WTC11 (cell line): ENCODE measurements around the gene PPP1R14B. TPM values are rescaled to one million over a fixed set of nuclear protein-coding genes. Genes with fewer than 3 reads are reported as not detected.

ENCODE experiments used
- ATAC-seq: fragments of 200-7000 bp; cut with Tn5 transposase; 2 replicates; pipeline ENCODE4 v1.10.0; 2021; ENCODE audit warnings: mild to moderate bottlenecking, moderate library complexity
- CTCF ChIA-PET: fragments of 300-600 bp; sonication (Branson Sonifier 250); formaldehyde crosslinking; loops from one replicate; lab custom pipeline; 2021; ENCODE audit warnings: antibody characterized with exemption; lab: Charles Lee
- POLR2A ChIA-PET: fragments of 350-600 bp; sonication (Branson Sonifier 250); formaldehyde crosslinking; loops from one replicate; lab custom pipeline; 2021; ENCODE audit warnings: antibody characterized with exemption; lab: Charles Lee
- DNase-seq: peaks from one replicate; pipeline ENCODE4 v3.0.0; 2021; ENCODE audit warnings: low spot score
- H3K27ac Mint-ChIP-seq: 2 replicates; pipeline ENCODE4 v1.8.0; 2021; ENCODE audit warnings: mixed read lengths
- H3K27me3 Mint-ChIP-seq: 2 replicates; pipeline ENCODE4 v1.8.0; 2021; ENCODE audit warnings: low read depth, mild to moderate bottlenecking, moderate library complexity, mixed read lengths
- H3K36me3 Mint-ChIP-seq: 2 replicates; pipeline ENCODE4 v1.8.0; 2021; ENCODE audit warnings: mixed read lengths
- H3K4me1 Mint-ChIP-seq: 2 replicates; pipeline ENCODE4 v1.8.0; 2022; ENCODE audit warnings: mixed read lengths
- H3K4me3 Mint-ChIP-seq: 2 replicates; pipeline ENCODE4 v1.8.0; 2021; ENCODE audit warnings: mild to moderate bottlenecking, moderate library complexity, mixed read lengths
- H3K9me3 Mint-ChIP-seq: 2 replicates; pipeline ENCODE4 v1.8.0; 2021; ENCODE audit warnings: mixed read lengths
- E2F1 ChIP-seq: sonication (generic); formaldehyde crosslinking; IDR thresholded peaks from 2 replicates; pipeline ENCODE4 v1.8.0; 2022; ENCODE audit warnings: mild to moderate bottlenecking, missing genetic modification reagents
- ELF4 ChIP-seq: sonication (generic); formaldehyde crosslinking; IDR thresholded peaks from 2 replicates; pipeline ENCODE4 v1.8.1; 2022; ENCODE audit warnings: low read depth, mild to moderate bottlenecking, moderate library complexity, missing genetic modification reagents
- ETV6 ChIP-seq: sonication (generic); formaldehyde crosslinking; IDR thresholded peaks from 2 replicates; pipeline ENCODE4 v1.8.1; 2022; ENCODE audit warnings: mild to moderate bottlenecking, missing genetic modification reagents
- HMGA2 ChIP-seq: fragments of 250-450 bp; sonication (Bioruptor Pico); IDR thresholded peaks from 2 replicates; pipeline ENCODE4 v1.4.0; 2021; ENCODE audit warnings: mild to moderate bottlenecking, moderate library complexity
- HMGXB4 ChIP-seq: sonication (generic); formaldehyde crosslinking; IDR thresholded peaks from 2 replicates; pipeline ENCODE4 v1.8.1; 2023; ENCODE audit warnings: mild to moderate bottlenecking, moderate library complexity, missing genetic modification reagents
- NFATC4 ChIP-seq: fragments of 250-450 bp; sonication (Bioruptor Pico); IDR thresholded peaks from 2 replicates; pipeline ENCODE4 v1.9.0; 2021; ENCODE audit warnings: mild to moderate bottlenecking
- NFYB ChIP-seq: sonication (generic); formaldehyde crosslinking; conservative IDR thresholded peaks from 2 replicates; pipeline ENCODE4 v1.8.0; 2022; ENCODE audit warnings: low read depth, missing genetic modification reagents
- PRDM15 ChIP-seq: sonication (generic); formaldehyde crosslinking; IDR thresholded peaks from 2 replicates; pipeline ENCODE4 v1.8.0; 2022; ENCODE audit warnings: missing genetic modification reagents
- RORB ChIP-seq: fragments of 250-450 bp; sonication (Bioruptor Pico); IDR thresholded peaks from 2 replicates; pipeline ENCODE4 v1.9.0; 2021; ENCODE audit warnings: mild to moderate bottlenecking
- SMAD3 ChIP-seq: sonication (generic); formaldehyde crosslinking; IDR thresholded peaks from 2 replicates; pipeline ENCODE4 v1.8.0; 2022; ENCODE audit warnings: missing genetic modification reagents, mild to moderate bottlenecking, borderline replicate concordance
- STAT6 ChIP-seq: sonication (generic); formaldehyde crosslinking; conservative IDR thresholded peaks from 2 replicates; pipeline ENCODE4 v1.8.1; 2023; ENCODE audit warnings: mild to moderate bottlenecking, low read depth, missing genetic modification reagents, moderate library complexity
- TP53 ChIP-seq: sonication (generic); formaldehyde crosslinking; IDR thresholded peaks from 2 replicates; pipeline ENCODE4 v1.8.1; 2023; ENCODE audit warnings: mild to moderate bottlenecking, missing genetic modification reagents
- ZBTB21 ChIP-seq: sonication (generic); formaldehyde crosslinking; IDR thresholded peaks from 2 replicates; pipeline ENCODE4 v1.8.1; 2023; ENCODE audit warnings: mild to moderate bottlenecking, missing genetic modification reagents, borderline replicate concordance
- ZNF423 ChIP-seq: fragments of 250-450 bp; sonication (Bioruptor Pico); IDR thresholded peaks from 2 replicates; pipeline ENCODE4 v2.1.2; 2022; ENCODE audit warnings: mild to moderate bottlenecking, moderate library complexity
- ZNF532 ChIP-seq: fragments of 250-450 bp; sonication (Bioruptor Pico); IDR thresholded peaks from 2 replicates; pipeline ENCODE4 v1.9.0; 2021; ENCODE audit warnings: mild to moderate bottlenecking, borderline replicate concordance
- total RNA-seq: library from RNA; stranded (reverse); gene quantifications from 3 replicates; pipeline ENCODE4 v1.2.3, GENCODE V29; 2021

The PPP1R14B gene
- total RNA-seq, 1 experiment from 2014 or later: 471 TPM

- H3K4me3 Mint-ChIP-seq: no peak overlapping the region
- no peak overlapping the region for H3K27ac Mint-ChIP-seq
- ATAC-seq: no peak
- H3K27me3 Mint-ChIP-seq: peaks cover 93% of the 10 kb centered on the region
- no peaks in the 10 kb centered on the region for H3K36me3 Mint-ChIP-seq
- peaks cover 13% of the 10 kb centered on the region for H3K4me1 Mint-ChIP-seq
- no peak for DNase-seq
- ChIA-PET CTCF (interaction anchor here (0.7 to 0.8 kb wide), 2 partner anchors 10 to 11 kb away, joined by 3 read pairs; no protein-coding TSS in a partner anchor), POLR2A (no interaction called here)
- TF ChIP-seq TP53 (CRISPR knock-in tag) (no peak), ZNF423 (CRISPR knock-in tag) (no peak), ZNF532 (CRISPR knock-in tag) (no peak), HMGXB4 (CRISPR knock-in tag) (no peak), NFATC4 (no peak), E2F1 (CRISPR knock-in tag) (no peak), SMAD3 (no peak), ZBTB21 (CRISPR knock-in tag) (no peak), RORB (no peak), ETV6 (CRISPR knock-in tag) (no peak), ELF4 (CRISPR knock-in tag) (no peak), NFYB (CRISPR knock-in tag) (no peak), STAT6 (CRISPR knock-in tag) (no peak)
- no peaks in the 10 kb centered on the region for H3K9me3 Mint-ChIP-seq
Measured at GRCh38 chr11:64294774-64295173, 48.0 kb upstream of the PPP1R14B start.

- no peak overlapping the region for H3K27ac Mint-ChIP-seq
- H3K27me3 Mint-ChIP-seq: peaks cover 83% of the 10 kb centered on the region
- DNase-seq (no peak), ATAC-seq (peak; percentile 27)
- H3K9me3 Mint-ChIP-seq: no peaks in the 10 kb centered on the region
- peak overlapping the region; percentile 60 for H3K4me3 Mint-ChIP-seq
- H3K36me3 Mint-ChIP-seq: no peaks in the 10 kb centered on the region
- CTCF ChIA-PET: interaction anchor here (0.6 to 12.5 kb wide), 7 partner anchors 10 to 88 kb away, joined by 3 to 151 read pairs (median 3); partner anchors contain the start of genes ESRRA, PRDX5 and TRMT112
- POLR2A ChIA-PET: interaction anchor here (0.8 kb wide), 1 partner anchor 8 kb away, joined by 3 read pairs; no protein-coding TSS in a partner anchor
- peak; percentile 57 for TF ChIP-seq PRDM15 (CRISPR knock-in tag)
- TF ChIP-seq HMGA2 (CRISPR knock-in tag): no peak
- peaks cover 12% of the 10 kb centered on the region for H3K4me1 Mint-ChIP-seq
Measured at GRCh38 chr11:64292460-64293254, 45.9 kb upstream of the PPP1R14B start.
